CD4-positive, alpha-beta T cell (primary cell): Measurements from ENCODE around the gene EIF2B4. TPM values are rescaled to one million over a fixed set of nuclear protein-coding genes. Genes with fewer than 3 reads are reported as not detected.

ENCODE experiments used
- ATAC-seq: fragments of 200-7000 bp; cut with Tn5 transposase; one replicate; pipeline ENCODE4 v1.10.0; 2022; ENCODE audit warnings: mild to moderate bottlenecking; ENCODE audit not compliant: poor library complexity
- CTCF ChIA-PET: fragments of 350-600 bp; sonication (Branson Sonifier 250); formaldehyde crosslinking; loops from one replicate; lab custom pipeline; 2021; ENCODE audit warnings: antibody characterized with exemption, inconsistent platforms; lab: Charles Lee
- POLR2A ChIA-PET: fragments of 350-600 bp; sonication (Branson Sonifier 250); formaldehyde crosslinking; loops from one replicate; lab custom pipeline; 2021; ENCODE audit warnings: antibody characterized with exemption, inconsistent platforms; lab: Charles Lee
- DNase-seq, 14 experiments: peaks; one replicate each; pipeline ENCODE4 v3.0.0-alpha.2; 2013 to 2020; ENCODE audit warnings: mixed read lengths in 2 of 14
- H3K27ac ChIP-seq, 2 donors: one replicate each; pipeline versions ENCODE4 v1.5.1 to v1.7.0; 2013; ENCODE audit warnings: low read length in 2 of 2, low read depth in 1 of 2, mild to moderate bottlenecking in 1 of 2
- H3K27me3 ChIP-seq, 2 experiments: 1 replicate in 1 of 2; 2 replicates in 1 of 2; pipeline versions ENCODE4 v1.6.1 to v1.7.0; 2013; ENCODE audit warnings: low read length in 2 of 2, control low read depth in 1 of 2, mild to moderate bottlenecking in 1 of 2, moderate library complexity in 1 of 2; ENCODE audit not compliant: insufficient read depth in 2 of 2, control insufficient read depth in 1 of 2
- H3K36me3 ChIP-seq: one replicate; pipeline ENCODE4 v1.6.1; 2013; ENCODE audit warnings: low read length, control low read depth; ENCODE audit not compliant: insufficient read depth
- H3K4me1 ChIP-seq: one replicate; pipeline ENCODE4 v1.6.1; 2013; ENCODE audit warnings: low read length, control low read depth; ENCODE audit not compliant: insufficient read depth
- H3K4me3 ChIP-seq: one replicate; pipeline ENCODE4 v1.5.1; 2013; ENCODE audit warnings: mild to moderate bottlenecking, low read length, moderate library complexity
- H3K9me3 ChIP-seq, 2 experiments: 1 replicate in 1 of 2; 2 replicates in 1 of 2; pipeline versions ENCODE4 v1.6.1 to v1.7.0; 2013; ENCODE audit warnings: low read length in 2 of 2, mild to moderate bottlenecking in 2 of 2, control low read depth in 1 of 2, moderate library complexity in 1 of 2; ENCODE audit not compliant: control insufficient read depth in 1 of 2, insufficient read depth in 1 of 2
- H3K27ac Mint-ChIP-seq: one replicate; pipeline ENCODE4 v1.8.0; 2020; ENCODE audit warnings: mixed read lengths
- H3K27me3 Mint-ChIP-seq: one replicate; pipeline ENCODE4 v1.8.0; 2021; ENCODE audit warnings: mixed read lengths
- H3K36me3 Mint-ChIP-seq: one replicate; pipeline ENCODE4 v1.8.0; 2021; ENCODE audit warnings: low read depth, mixed read lengths
- H3K4me1 Mint-ChIP-seq: one replicate; pipeline ENCODE4 v1.8.0; 2021; ENCODE audit warnings: low read depth, mixed read lengths
- H3K4me3 Mint-ChIP-seq: one replicate; pipeline ENCODE4 v1.8.0; 2020; ENCODE audit warnings: mild to moderate bottlenecking, mixed read lengths
- H3K9me3 Mint-ChIP-seq: one replicate; pipeline ENCODE4 v1.8.0; 2020; ENCODE audit warnings: mixed read lengths
- CTCF ChIP-seq: fragments of 200-600 bp; IDR thresholded peaks from one replicate; pipeline ENCODE4 v1.8.0; 2022; ENCODE audit warnings: antibody characterized with exemption, mild to moderate bottlenecking
- intact Hi-C, 2 experiments: fragments of 100-400 bp; cut with DNase I in 1 of 2; cut with micrococcal nuclease in 1 of 2; formaldehyde crosslinking; loops; one replicate each; pipeline versions ENCODE4 v1.15.1 to v1.9.0; 2023 to 2025; cut with DNase I, micrococcal nuclease
- total RNA-seq, 174 experiments: library from RNA in 2 of 174; stranded (reverse) in 2 of 174; gene quantifications; one replicate each; pipeline ENCODE4 v1.2.3 and lab custom pipeline; 2021 to 2026

The EIF2B4 gene
- total RNA-seq, 2 experiments from 2014 or later, result 33.2 to 34.0 TPM

- Mint-ChIP-seq H3K9me3 (no peaks in the 10 kb centered on the region), H3K27me3 (no peaks in the 10 kb centered on the region), H3K36me3 (peaks cover 15% of the 10 kb centered on the region), H3K27ac (peak overlapping the region; percentile 82), H3K4me1 (peaks cover 45% of the 10 kb centered on the region), H3K4me3 (peak overlapping the region; percentile 90)
- peak overlapping the region; percentile 61 to 85 for H3K27ac ChIP-seq
- TF ChIP-seq CTCF, result no peak
- peaks cover 16% of the 10 kb centered on the region for H3K36me3 ChIP-seq
- peak overlapping the region; percentile 82 for H3K4me3 ChIP-seq
- H3K4me1 ChIP-seq, result peaks cover 38% of the 10 kb centered on the region
- intact Hi-C loops, result loop anchor here (1.0 to 10.0 kb wide), 8 partner anchors 20 to 255 kb away; partner anchors contain the start of genes EIF2B4 (in 2 of the 2), SNX17 (in 2 of the 2), CCDC121 (in 1 of the 2) and GPN1 (in 1 of the 2)
- ChIA-PET CTCF (interaction anchor here (1.0 to 2.3 kb wide), 4 partner anchors 17 to 39 kb away, joined by 3 to 12 read pairs (median 5); no protein-coding TSS in a partner anchor), POLR2A (interaction anchor here (0.6 to 2.7 kb wide), 9 partner anchors 17 to 840 kb away, joined by 3 to 59 read pairs (median 11); partner anchors contain the start of genes CCDC121, EIF2B4, GPN1 and GTF3C2)
- peak in 3 of 14 experiments; percentile 3 to 37 (median 15) for DNase-seq
- ATAC-seq, result no peak
- H3K27me3 ChIP-seq, result no peaks in the 10 kb centered on the region
- no peaks in the 10 kb centered on the region for H3K9me3 ChIP-seq
Observed at GRCh38 chr2:27408601-27409320, 38.6 kb upstream of the EIF2B4 start.

GRCh38 chr2:27407798-27408491 is 37.8 kb upstream of the EIF2B4 start:
- Histone ChIP-seq H3K36me3 (peaks cover 18% of the 10 kb centered on the region), H3K27me3 (no peaks in the 10 kb centered on the region), H3K27ac (no peak overlapping the region), H3K4me1 (peaks cover 40% of the 10 kb centered on the region), H3K9me3 (no peaks in the 10 kb centered on the region), H3K4me3 (peak overlapping the region; percentile 82)
- CTCF ChIA-PET, result interaction anchor here (1.4 to 2.3 kb wide), 2 partner anchors 16 to 22 kb away, joined by 3 to 12 read pairs; no protein-coding TSS in a partner anchor
- H3K4me3 Mint-ChIP-seq, result peak overlapping the region; percentile 90
- POLR2A ChIA-PET, result interaction anchor here (0.7 to 2.7 kb wide), 3 partner anchors 28 to 223 kb away, joined by 3 to 16 read pairs (median 3); partner anchors contain the start of gene ZNF513
- H3K9me3 Mint-ChIP-seq, result no peaks in the 10 kb centered on the region
- no peaks in the 10 kb centered on the region for H3K27me3 Mint-ChIP-seq
- H3K4me1 Mint-ChIP-seq, result peaks cover 45% of the 10 kb centered on the region
- intact Hi-C loops, result loop anchor here (1.0 to 10.0 kb wide), 4 partner anchors 27 to 217 kb away; partner anchors contain the start of genes CCDC121 (in 1 of the 2), GPN1 (in 1 of the 2), GTF3C2 (in 1 of the 2) and ZNF512 (in 1 of the 2)
- DNase-seq, result peak in 1 of 14 experiments; percentile 18
- H3K36me3 Mint-ChIP-seq, result peaks cover 15% of the 10 kb centered on the region
- no peak for ATAC-seq
- no peak for TF ChIP-seq CTCF
- H3K27ac Mint-ChIP-seq, result peak overlapping the region; percentile 82
